IPS-18a (cell line): ENCODE data around the gene ACOX3.
"Not testable (repeated sequence)": the region's sequence is repeated elsewhere in the genome, so short reads cannot be mapped to it uniquely, and the experiment has no call there.

Experiments
- H3K27ac ChIP-seq: one replicate; pipeline ENCODE4 v1.5.1; 2013; ENCODE audit warnings: low read length
- H3K27me3 ChIP-seq: one replicate; pipeline ENCODE4 v1.6.1; 2013; ENCODE audit warnings: mild to moderate bottlenecking, low read length; ENCODE audit not compliant: control insufficient read depth, insufficient read depth
- H3K36me3 ChIP-seq: one replicate; pipeline ENCODE4 v1.6.1; 2013; ENCODE audit warnings: low read depth, low read length; ENCODE audit not compliant: control insufficient read depth
- H3K4me1 ChIP-seq: one replicate; pipeline ENCODE4 v1.6.1; 2013; ENCODE audit warnings: low read depth, low read length; ENCODE audit not compliant: control insufficient read depth
- H3K4me3 ChIP-seq: one replicate; pipeline ENCODE4 v1.5.1; 2013; ENCODE audit warnings: low read length
- H3K9ac ChIP-seq: one replicate; pipeline ENCODE4 v1.6.1; 2013; ENCODE audit warnings: mild to moderate bottlenecking, low read length, moderate library complexity
- H3K9me3 ChIP-seq: one replicate; pipeline ENCODE4 v1.6.1; 2013; ENCODE audit warnings: low read depth, low read length; ENCODE audit not compliant: control insufficient read depth

Gene ACOX3

DNA sequence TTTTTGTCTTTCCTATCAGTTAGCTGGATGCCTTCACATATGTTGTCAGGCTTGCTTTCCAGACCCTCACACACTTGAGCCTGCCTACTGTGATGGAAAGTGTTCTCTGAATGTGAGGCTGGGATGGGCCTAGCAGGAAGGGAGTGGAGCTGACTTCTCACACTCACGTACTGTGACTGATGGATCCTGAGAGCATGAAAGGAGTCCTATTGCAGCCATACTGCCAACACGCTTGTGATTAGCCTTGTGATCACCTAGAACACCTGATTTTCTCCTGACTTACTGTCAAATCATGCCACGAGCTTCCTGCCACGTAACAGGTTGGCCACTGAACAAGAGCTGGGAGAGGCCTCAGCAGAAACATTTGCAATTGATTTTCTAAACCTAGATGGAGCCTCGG is 49.9 kb downstream of the ACOX3 start:
- Histone ChIP-seq H3K4me1 (no peaks in the 10 kb centered on the region), H3K27ac (no peak overlapping the region), H3K9ac (no peak overlapping the region)

DNA sequence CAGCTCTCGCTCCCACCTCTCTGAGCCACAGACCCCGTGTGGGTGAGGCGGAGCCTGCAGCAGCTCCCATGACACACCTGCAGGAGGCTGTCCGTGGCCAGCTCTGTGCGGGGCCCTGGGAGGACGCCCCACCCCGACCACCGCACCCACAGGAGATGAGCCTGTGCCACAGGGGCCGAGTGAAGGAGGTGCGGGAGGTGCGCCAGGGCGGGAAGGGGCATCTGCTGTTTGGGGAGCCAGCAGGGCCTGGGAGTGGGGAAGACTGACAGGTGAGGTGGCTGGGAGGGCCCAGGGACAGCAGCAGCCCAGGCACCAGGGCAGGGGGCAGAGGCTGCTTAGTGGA is 52.0 kb downstream of the ACOX3 start:
- no peak overlapping the region for H3K27ac ChIP-seq
- no peak overlapping the region for H3K9ac ChIP-seq
- H3K4me3 ChIP-seq: no peak overlapping the region
- H3K27me3 ChIP-seq: no peaks in the 10 kb centered on the region
- no peaks in the 10 kb centered on the region for H3K9me3 ChIP-seq
- no peaks in the 10 kb centered on the region for H3K36me3 ChIP-seq
- no peaks in the 10 kb centered on the region for H3K4me1 ChIP-seq

More for the DNA sequence above, 49.9 kb downstream of the ACOX3 start:
- Histone ChIP-seq H3K27me3 (no peaks in the 10 kb centered on the region), H3K9me3 (no peaks in the 10 kb centered on the region), H3K36me3 (no peaks in the 10 kb centered on the region), H3K4me3 (no peak overlapping the region)

DNA sequence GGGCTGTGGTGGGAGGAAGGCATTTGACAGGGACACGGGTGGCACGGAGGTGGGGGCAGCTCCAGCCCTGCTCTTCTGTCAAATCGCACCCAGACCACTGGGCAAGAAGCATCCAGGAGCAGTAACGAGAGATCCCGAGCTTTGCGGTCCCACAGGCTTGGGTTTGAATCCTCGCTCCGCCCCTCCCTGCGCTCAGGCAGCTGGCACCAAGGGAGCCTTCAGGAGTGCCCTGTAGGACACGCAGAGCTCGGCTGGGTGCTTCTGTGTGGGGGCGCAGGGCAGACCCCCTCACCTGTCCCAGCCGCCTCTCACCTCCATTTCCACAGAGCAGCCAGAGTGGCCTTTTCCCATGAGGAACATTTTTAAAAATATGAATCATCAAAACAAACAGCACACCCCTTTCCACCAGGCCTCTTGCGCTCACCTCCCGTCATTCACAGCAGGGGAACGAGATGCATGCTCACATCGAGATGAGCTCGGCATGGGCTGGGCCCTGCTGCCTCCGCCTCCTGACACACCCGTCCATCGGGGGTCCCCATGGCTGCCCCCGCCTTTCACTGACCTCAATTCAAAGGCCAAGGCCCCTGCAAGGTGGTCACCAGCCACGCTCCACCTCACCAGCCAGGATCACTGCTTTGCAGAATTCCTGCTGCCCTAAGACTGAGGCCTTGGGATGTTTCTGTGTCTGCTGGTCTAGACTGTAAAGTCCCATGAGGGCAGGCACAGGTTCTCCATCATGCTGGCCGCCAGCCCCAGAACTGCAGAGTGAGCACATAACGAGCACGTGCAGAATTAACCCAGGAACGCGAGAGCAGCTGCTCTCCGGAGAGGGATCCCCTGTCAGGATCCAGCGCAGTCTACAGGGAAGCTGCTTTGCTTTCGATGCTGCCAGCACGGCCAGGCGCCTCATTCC is 52.7 kb downstream of the ACOX3 start:
- no peak overlapping the region for H3K9ac ChIP-seq
- no peaks in the 10 kb centered on the region for H3K27me3 ChIP-seq
- no peak overlapping the region for H3K27ac ChIP-seq
- no peaks in the 10 kb centered on the region for H3K4me1 ChIP-seq
- no peaks in the 10 kb centered on the region for H3K9me3 ChIP-seq
- no peaks in the 10 kb centered on the region for H3K36me3 ChIP-seq
- no peak overlapping the region for H3K4me3 ChIP-seq

DNA sequence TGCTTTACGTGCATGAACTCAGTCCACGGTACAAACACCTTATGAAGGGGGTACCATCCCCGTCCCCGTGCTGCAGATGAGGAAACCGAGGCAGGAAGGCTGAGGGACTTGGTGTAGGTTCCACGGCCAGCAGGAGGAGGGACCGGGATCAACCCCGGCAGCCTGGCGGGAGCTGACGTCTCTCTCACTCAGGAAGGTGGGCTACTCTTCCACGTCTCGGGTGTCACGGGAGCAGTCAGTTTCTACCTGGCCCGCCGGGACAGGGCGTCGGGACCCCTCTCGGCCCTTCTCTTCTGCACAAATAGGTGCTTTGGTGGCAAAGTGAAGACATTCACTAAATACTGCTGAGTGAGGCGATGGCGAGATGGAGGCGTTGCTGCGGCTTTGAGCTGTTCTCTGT is 53.3 kb downstream of the ACOX3 start:
- Histone ChIP-seq H3K9ac (no peak overlapping the region), H3K27ac (no peak overlapping the region), H3K4me1 (no peaks in the 10 kb centered on the region), H3K27me3 (no peaks in the 10 kb centered on the region), H3K36me3 (no peaks in the 10 kb centered on the region), H3K4me3 (no peak overlapping the region), H3K9me3 (no peaks in the 10 kb centered on the region)

DNA sequence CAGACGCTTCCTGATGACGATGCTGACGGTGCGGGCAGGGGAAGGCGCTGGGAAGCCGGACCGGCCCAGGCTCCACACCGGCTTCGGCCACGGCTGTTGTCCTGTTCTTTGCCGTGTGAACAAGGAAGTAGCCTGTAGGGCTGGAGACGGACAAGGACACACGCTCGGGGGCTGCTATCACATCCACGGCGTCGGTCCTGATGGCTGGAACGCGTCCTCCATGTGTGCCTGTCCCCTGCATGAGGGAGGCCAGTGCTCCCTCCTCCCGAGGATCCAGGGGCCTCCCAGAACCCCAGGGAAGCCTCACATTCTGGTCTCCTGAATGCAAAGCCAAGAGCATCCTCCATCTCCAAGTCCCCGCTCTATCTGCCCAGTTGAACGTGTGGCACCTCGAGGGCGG is 53.8 kb downstream of the ACOX3 start:
- H3K4me1 ChIP-seq: no peaks in the 10 kb centered on the region
- no peaks in the 10 kb centered on the region for H3K36me3 ChIP-seq
- H3K4me3 ChIP-seq: no peak overlapping the region
- H3K9me3 ChIP-seq: no peaks in the 10 kb centered on the region
- H3K27ac ChIP-seq: no peak overlapping the region
- H3K9ac ChIP-seq: no peak overlapping the region
- no peaks in the 10 kb centered on the region for H3K27me3 ChIP-seq

DNA sequence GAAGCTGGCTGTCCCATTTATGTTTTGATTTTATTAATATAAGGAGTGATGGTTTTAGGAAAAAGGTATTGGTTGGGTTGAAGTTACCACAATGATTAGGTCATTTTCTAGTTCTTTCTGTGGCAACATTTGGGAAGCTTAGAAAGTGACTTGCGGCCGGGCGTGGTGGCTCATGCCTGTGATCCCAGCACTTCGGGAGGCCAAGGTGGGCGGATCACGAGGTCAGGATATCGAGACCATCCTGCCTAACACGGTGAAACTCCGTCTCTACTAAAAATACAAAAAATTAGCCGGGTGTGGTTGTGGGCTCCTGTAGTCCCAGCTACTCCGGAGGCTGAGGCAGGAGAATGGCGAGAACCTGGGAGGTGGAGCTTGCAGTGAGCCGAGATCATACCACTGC is 54.4 kb downstream of the ACOX3 start:
- not testable (repeated sequence) for H3K9ac ChIP-seq, H3K36me3 ChIP-seq, H3K27me3 ChIP-seq, H3K4me3 ChIP-seq, H3K4me1 ChIP-seq, H3K9me3 ChIP-seq, H3K27ac ChIP-seq

DNA sequence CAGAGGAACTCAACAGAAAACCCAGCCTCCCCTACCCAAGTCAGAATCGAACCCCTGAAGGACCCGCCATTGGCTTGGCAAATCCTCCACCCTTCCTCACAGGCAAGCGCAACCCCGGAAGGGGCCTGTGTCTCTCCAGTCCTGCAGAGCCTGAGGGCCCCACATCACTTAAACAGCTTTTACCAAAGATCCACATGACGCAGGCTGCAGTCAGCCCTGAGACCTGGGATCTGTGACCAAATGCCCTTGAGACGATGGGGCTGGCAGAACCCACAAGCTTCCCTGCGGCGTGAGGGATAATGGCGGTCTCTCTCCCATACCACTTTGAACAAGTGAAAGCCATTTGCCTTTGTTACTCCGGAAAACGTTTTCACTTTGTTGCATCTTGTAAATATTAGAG is 54.9 kb downstream of the ACOX3 start:
- H3K4me1 ChIP-seq: no peaks in the 10 kb centered on the region
- H3K36me3 ChIP-seq: no peaks in the 10 kb centered on the region
- no peak overlapping the region for H3K4me3 ChIP-seq
- no peak overlapping the region for H3K27ac ChIP-seq
- no peaks in the 10 kb centered on the region for H3K27me3 ChIP-seq
- H3K9ac ChIP-seq: no peak overlapping the region
- H3K9me3 ChIP-seq: no peaks in the 10 kb centered on the region

DNA sequence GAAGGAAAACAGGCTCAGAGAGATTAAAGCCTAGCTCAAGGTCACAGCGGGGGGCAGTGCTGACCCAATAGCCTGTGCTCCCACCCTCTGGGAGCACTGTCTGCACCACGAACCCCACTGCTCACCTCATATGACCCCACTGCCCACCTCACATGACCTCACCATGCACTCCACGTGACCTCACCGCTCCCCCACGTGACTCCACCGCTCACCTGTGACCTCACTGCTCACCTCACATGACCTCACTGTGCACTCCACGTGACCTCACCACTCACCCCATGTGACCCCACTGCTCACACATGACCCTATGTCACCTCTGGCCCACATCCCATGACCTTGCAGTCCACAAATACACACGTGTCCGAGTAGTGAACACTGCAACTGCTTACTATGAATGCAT is 55.4 kb downstream of the ACOX3 start:
- H3K9me3 ChIP-seq: no peaks in the 10 kb centered on the region
- H3K9ac ChIP-seq: no peak overlapping the region
- H3K4me3 ChIP-seq: no peak overlapping the region
- no peaks in the 10 kb centered on the region for H3K4me1 ChIP-seq
- no peak overlapping the region for H3K27ac ChIP-seq
- no peaks in the 10 kb centered on the region for H3K27me3 ChIP-seq
- no peaks in the 10 kb centered on the region for H3K36me3 ChIP-seq

DNA sequence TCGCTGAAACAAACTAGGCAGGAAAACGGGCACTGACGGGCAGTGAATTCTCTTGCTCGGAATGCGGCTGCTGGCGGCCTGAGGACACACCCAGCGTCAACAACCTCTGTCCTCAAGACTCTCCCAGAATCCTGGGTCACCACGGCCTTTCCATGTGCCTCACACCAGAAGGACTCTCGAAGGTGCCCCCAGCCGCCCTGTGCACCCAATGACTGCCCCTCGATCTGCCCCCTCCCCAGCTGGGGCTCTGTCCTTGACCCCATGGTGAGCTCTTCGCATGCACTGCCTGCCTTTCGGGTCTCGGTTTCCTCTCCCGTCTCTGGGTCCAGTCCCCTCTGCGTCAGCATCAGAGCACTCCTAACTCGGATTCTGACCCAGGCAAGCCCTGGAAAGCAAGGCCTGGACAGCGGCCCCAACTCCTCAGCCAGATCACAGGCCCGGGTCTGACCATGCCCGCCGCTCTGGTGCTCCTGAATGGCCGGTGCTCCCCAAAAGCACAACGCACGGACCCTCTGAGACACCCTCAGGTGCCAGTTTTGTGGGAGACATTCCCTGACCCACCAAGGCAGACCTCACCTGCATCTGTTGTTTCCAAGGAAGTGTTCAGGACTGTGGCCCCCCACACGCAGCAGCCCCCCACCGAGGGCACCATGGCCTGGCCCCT is 56.0 kb downstream of the ACOX3 start:
- Histone ChIP-seq H3K9me3 (no peaks in the 10 kb centered on the region), H3K36me3 (no peaks in the 10 kb centered on the region), H3K4me1 (no peaks in the 10 kb centered on the region), H3K9ac (no peak overlapping the region), H3K27me3 (no peaks in the 10 kb centered on the region), H3K4me3 (no peak overlapping the region), H3K27ac (no peak overlapping the region)

DNA sequence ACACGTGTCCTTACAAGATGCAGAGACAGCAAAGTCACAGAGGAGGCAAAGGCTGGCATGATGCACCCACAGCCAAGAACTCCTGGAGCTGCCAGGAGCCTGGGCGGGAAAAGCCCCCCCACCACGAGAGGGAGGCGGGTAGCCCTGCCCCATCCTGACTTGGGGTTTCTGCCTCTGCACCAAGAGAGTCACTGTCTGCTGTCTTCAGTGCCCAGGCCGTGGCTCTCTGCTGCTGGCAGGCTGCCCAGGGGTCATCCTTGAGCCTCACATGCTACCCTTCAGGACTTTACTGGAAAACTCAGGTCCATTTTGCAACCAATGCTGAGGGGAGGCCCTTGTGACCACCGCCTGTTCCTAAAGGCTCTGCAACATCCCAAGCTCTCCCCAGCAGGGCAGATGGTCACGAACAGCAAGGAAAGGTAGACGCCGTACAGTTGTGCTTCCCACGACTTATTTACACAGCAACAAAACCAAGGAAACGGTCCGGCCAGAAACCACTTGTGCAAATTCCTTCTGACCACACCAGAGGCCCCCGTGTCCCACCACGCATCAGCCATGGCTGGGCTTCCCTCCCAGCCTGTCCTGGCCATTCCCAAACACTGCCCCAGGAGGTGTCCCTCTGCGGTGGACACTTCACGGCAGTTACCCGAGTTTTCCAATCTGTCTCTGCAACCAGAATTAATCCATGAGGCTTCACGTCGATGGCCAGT is 56.9 kb downstream of the ACOX3 start:
- Histone ChIP-seq H3K9me3 (no peaks in the 10 kb centered on the region), H3K27ac (no peak overlapping the region), H3K27me3 (no peaks in the 10 kb centered on the region), H3K4me3 (no peak overlapping the region), H3K36me3 (no peaks in the 10 kb centered on the region), H3K9ac (no peak overlapping the region), H3K4me1 (no peaks in the 10 kb centered on the region)

DNA sequence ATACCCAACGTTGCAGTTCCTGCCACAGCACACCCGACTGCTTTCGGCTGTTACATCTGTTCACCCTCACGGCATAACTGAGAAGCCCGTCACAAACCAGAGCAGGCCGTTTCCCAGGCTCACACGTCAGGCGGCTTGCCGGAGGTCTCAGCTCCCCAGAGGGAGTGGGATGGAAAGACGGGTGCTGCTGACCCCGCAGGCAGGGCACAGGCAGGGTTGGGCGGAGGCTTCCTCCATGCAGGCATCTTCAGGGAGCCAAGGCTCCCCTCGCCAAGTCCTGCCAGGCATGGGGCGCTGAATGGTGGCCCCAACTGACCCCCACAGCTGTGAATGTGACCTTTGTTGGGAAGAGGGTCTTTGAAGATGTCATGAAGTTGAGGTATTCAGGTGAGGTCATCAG is 57.5 kb downstream of the ACOX3 start:
- H3K4me1 ChIP-seq: no peaks in the 10 kb centered on the region
- no peaks in the 10 kb centered on the region for H3K27me3 ChIP-seq
- no peaks in the 10 kb centered on the region for H3K9me3 ChIP-seq
- no peak overlapping the region for H3K4me3 ChIP-seq
- no peak overlapping the region for H3K27ac ChIP-seq
- H3K36me3 ChIP-seq: no peaks in the 10 kb centered on the region
- H3K9ac ChIP-seq: no peak overlapping the region
